GM21786 (cell line): ENCODE data around the gene YWHAQ.
A peak's percentile ranks its signal among the peaks of the same experiment; 100 is the strongest.
"Not testable (repeated sequence)": the region's sequence is repeated elsewhere in the genome, so short reads cannot be mapped to it uniquely, and the experiment has no call there.

ENCODE experiments used
- ATAC-seq: cut with Tn5 transposase; IDR thresholded peaks from one replicate; pipeline ENCODE4 v1.9.1; 2021; ENCODE audit not compliant: unreplicated experiment

The YWHAQ gene

DNA sequence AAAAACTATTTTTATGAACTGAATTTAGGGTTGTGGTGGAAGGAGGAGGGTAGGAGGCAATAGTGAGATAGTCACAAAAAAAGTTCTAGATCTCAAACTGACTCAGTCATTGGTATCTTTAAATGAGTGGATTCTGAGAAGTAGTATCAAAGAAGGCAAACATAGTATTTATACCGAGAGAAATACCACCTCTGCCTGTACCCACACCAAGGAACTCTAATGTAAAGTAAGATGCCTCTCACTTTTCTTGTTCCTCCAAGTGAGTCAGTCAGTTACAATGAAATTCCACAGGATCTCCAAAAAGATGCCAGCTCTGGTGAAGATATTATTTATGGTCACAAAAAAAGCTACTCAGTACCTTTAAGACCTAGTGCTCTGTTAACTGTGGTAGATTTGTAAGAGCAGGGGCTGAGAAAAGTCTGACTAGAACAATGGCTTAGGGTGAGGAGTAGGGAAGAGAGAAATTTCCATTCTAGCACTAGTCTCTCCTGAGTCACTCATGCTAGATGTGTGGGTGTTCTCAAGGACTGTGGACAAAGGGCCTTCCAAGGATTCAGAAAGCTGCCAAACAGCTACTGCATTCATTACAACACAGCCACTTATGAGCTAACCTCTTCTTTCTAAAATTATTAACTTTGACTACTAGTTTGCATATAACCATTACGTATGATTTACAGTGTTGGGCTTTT, 36.3 kb downstream of the YWHAQ start:
- no peak for ATAC-seq

DNA sequence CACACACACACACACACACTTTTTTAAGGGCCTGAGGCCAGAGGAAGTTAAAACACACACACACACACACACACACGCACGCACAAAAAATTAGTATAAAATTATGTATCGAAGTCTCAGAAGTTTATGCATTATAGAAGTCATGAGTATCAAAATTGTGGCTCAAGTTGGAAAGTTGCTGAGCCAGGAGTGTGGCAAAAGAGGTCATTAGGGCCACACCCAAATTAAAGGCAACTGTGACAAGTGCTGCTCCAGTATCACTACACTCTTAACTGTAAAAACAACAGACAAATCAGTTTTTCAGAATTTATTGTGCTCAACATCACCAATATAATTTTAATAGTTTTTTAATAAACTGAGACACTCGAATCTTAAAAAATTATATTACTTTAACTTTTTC, 36.9 kb downstream of the YWHAQ start:
- ATAC-seq, result no peak

DNA sequence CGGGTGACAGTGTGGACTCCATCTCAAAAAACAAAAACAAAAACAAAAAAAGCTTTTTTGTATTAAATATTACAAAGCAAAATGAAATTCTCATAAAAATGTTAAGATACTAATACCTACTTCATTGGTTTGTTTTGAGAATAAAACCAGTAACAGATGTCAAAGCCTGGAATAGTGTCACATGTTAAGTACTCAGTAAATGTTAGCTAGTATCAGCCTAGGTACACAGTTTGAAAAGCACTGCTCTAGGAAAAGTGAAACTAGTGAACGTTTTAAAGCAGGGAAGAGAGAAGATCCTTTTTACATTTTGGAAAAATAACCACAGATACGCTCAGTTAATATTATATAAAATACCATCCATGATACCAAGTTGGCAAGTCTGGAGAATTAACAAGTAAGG, 38.1 kb downstream of the YWHAQ start:
- ATAC-seq, result no peak

DNA sequence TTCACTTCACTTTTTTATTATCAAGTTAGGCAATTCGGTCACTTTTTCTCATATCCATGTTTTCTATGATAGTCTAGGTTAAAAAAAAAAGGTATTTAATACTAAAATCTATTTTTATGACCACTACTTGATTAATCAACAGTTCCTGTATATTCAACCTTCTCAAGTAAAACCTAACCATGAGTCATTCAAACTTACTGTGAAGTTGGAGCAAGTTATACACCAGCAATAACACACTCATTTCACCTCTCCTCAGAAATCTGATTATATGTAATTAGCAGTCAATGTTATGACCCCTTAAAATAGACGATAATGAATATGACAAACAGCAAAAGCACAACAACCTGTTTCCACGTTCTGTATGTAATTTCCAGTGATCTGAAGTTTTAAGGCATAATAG, 40.2 kb downstream of the YWHAQ start:
- ATAC-seq, result no peak

DNA sequence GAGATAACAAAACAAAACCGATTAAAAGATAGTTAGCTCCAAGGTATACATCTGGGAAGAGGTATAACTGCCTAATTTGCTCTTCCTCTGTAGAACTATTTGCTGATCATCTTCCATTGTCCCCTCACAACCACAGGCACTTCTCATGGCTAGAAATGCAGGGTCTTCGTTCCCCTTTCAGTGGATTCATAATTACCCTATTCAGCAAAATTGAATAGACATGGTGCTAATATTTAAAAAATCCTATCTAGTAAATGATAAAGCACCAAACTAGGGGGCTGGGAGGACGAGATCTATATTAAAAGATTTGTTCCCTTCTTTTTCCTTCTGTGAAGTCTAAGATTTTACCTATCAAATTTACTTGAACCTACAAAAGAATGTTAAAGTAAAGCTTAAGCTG, 44.3 kb downstream of the YWHAQ start:
- no peak for ATAC-seq

DNA sequence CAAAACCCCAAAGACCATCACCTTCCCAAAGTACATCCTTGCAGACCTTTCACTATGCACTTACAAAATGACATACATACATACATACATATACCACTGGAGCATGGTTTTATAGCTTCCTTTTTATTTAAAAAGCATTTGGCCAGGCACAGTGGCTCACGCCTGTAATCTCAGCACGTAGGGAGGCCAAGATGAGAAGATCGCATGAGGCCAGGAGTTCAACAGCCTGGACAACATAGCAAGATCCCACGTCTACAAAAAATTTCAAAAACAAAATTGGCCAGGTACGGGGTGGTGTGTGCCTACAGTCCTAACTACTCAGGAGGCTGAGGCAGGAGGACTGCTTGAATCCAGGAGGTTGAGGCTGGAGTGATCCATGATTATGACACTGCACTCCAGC, 45.3 kb downstream of the YWHAQ start:
- no peak for ATAC-seq

DNA sequence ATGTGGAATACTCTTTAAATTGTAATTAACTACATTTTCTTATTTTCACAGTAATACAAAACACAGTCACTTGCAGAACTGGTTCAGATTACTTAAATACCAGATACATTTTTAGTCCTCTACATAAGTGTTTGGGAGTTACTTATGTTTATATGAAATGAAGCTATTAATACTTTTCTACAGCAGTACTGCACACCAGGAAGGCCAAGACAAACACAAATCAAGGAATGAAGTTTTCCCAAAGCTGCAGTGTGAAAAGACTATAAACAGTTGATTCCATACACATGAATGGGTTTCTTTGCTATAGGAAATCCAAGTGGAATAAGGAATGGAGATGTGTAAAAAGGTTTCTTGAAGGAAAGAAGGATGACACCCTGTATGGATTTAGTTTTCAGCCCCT, 45.9 kb downstream of the YWHAQ start:
- ATAC-seq, result not testable (repeated sequence)

DNA sequence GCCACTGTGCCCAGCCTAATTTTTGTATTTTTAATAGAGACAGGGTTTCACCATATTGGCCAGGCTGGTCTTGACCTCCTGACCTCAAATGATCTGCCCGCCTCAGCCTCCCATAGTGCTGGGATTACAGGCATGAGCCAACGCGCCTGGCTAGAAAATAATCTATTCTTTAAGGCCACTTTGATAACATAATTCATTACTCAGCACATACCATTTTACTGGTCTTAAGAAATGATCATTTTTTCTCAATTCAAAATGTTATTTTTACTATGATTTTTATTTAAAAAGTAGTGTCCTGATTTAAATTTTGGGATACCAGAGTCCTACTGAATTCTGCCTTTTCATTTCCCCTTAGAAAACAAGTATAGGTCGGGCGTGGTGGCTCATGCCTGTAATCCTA, 48.2 kb downstream of the YWHAQ start:
- no peak for ATAC-seq

DNA sequence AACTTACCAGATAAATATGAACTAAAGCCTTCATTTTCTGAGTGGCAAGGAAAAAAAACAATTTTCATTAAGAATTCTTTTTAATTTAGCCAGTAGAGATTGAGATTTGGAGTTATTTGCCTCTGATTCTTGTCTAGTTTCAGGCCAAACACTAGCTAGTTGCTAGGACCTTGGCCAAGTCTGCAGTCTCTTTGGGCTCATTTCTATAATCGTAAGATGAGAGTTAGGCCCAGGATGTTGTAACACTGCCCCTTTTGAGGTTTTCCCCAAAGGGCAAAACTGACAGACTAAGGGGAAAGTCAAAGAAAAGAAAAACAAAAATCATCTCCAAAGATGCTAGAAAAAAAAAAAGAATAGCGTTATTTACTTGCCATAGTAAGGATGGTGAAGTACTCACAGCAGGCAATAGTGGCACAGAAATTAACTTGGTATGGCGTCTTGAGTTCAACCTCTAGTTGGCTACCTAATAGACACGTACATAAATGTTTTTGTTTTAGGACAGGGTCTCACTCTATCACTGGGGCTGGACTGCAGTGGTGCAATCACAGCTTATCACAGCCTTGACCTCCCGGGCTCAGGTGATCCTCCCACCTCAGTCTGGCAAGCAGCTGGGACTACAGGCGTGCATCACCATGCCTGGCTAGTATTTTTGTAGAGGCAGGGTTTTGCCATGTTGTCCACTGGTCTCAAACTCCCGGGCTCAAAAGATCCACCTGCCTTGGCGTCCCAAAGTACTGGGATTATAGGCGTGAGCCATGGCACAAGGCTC, 52.1 kb downstream of the YWHAQ start:
- ATAC-seq, result no peak

DNA sequence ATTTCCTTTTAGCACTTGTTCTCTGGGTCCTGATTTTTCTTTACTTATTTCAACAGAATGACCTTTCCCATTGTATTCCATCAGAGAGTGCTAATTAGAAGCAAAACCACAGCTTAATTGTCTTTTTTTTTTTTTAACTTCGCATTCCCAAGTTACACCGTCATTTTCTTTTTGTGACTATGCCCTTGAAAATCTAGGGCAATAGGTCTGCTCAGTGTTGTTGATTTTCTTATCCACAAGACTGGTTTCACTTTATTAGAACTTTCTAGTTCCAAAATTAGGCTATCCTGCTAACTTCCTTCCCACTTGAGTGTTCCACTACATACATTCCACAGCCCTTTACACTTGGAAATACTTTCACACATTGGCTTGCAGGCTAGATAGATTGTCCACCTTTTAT, 56.5 kb downstream of the YWHAQ start:
- no peak for ATAC-seq

DNA sequence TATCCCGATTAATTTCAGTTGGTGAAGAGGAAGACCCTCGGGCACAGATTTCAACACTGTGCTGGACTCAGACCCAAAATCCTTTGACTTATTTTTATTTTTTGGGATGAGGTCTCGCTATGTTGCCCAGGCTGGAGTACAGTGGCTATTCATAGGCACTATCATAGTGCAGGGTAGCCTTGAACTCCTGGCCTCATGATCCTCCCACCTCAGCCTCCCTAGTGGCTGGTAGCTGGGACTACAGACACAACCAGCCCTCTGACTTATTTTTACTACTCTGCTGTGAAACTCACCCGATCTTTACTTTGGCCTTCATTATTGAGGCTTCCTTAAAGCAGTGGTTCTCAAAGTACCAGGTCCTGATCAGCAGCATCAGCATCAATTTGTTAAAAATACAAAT, 57.0 kb downstream of the YWHAQ start:
- ATAC-seq, result no peak

DNA sequence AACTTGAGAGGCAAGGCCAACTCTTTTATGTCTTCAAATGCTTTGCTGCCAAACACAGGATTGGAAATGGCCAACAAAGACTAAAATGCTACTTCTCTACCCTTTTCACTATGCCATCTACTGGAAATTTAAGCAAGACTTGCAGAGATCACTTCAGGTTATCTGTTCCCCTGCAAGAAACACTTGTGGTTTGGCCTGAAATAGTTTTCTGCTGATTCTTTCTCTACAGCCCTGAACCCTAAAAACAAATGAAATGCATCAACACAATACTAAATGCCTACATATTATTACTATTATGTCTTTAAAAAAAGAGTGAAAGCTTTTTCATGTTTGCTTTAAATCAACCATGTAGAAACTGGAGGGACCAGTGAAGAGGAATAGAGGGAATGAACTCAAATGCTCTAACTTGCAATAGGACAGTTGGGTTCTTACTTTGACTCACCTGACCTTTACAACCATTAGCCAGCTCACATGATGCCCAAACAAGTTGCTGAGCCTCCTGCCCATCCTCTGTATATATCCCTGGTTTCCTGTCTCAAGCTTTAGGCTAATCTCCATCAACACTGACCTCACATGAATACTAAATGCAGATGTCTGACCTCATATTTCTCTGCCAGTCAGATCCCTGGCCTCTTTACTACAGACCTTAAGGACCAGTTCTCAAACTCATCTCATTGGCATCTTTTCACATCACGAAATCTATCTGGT, 57.6 kb downstream of the YWHAQ start:
- ATAC-seq, result no peak

DNA sequence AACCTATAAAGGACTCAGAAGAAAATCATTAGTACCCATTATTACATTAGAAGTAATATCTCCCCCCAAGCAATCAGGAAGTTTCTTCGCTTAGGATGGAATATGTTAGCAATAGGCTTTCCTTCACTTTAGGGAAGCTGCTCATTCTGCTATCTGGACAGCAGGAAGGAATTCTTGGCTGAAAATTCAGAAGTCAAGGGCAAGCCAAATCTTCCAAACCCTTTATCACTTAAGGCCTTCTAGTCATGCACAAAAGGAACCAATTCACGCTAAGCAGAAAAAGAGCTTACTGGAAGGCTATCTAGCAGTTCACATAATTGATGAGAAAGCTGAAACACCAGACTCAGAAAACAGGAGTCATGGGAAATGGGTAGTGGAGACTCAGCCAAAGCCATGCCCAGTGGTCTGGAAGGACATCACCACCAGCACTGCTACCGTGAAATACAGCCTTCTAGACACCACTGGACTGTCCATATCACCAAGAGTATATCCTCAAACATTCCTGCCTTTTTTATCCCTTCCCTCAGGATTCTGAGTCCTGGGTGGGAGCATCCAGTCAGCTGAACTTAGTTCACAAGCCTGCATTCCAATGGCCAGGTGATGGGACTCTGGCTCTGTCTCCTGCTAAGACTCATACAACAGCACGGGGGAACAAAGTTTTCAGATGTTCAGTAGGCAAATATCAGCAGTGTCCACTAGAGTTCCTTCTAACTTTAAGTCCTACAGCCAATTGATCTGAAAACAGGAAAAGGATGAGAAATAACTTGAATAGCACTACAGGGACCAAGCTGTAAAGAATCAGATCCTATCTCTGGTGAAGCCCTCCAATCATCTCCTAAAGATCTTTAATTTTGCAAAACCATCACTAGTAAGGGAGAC, 60.4 kb downstream of the YWHAQ start:
- no peak for ATAC-seq

DNA sequence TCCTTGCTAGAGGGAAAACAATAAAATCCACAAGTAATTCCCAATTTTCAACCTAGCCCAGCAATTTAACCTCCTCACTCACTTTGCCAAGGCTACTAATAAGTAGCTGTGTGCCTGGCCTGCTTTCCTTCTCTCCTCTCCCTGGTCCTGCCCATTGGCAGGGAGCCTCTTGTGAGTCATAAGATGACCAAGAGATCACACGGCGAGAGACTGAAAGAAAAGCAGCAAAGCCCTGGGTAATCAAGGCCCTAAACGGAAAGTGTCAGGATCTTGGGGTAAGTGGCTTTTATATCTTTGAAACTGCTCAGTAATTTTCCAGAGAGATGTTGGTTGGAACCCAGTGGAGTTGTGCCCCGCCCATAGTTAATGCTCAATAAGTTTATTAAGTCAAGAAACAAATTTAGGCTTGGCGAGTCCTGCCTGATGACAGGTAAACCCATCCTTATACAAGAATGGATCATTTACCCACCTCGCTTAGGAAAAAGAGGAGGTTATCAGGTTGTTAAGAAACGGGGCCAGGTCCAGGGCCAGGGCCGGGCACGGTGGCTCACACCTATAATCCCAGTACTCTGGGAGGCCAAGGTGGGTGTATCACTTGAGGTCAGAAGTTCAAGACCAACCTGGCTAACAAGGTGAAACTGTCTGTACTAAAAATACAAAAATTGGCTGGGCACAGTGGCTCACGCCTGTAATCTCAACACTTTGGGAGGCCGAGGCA, 65.2 kb downstream of the YWHAQ start:
- ATAC-seq, result no peak

DNA sequence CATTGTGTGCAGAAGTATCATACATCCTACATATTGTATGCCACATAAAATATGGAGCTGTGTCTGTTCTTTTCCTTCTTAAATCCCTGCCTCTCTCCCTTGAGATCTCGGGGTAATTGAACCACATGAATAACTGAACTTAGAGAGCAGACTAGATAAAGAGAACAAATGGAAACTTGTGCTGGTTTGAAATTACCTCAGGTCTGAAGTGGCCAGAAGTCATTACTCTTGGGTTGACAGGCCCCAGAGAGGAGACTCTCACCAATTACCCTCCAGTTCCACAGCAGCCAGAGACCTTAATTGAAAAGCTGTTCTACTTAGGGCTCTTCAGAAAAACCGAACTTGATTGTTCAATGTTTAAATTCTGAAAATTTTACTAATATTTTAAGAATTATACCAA, 70.2 kb downstream of the YWHAQ start:
- no peak for ATAC-seq

DNA sequence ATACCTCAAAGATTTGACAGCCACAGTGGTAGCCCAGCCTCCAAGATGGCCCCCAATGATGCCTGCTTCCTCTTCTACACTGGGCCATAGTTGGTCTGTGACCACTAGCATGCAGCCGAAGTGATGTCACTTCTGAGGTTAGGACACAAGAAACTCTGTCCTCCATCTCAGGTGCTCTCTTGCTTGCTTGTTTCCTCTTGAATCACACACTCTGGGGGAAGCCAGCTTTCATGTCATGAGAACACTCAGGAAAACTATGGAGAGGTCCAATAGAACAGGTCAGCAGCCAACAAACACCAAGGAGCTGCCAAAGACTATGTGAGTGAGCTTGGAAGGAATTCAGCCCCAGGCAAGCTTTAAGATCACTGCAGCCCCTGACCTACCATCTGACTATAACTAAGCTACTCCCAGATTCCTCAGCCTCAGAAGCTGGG, 71.8 kb downstream of the YWHAQ start:
- no peak for ATAC-seq

DNA sequence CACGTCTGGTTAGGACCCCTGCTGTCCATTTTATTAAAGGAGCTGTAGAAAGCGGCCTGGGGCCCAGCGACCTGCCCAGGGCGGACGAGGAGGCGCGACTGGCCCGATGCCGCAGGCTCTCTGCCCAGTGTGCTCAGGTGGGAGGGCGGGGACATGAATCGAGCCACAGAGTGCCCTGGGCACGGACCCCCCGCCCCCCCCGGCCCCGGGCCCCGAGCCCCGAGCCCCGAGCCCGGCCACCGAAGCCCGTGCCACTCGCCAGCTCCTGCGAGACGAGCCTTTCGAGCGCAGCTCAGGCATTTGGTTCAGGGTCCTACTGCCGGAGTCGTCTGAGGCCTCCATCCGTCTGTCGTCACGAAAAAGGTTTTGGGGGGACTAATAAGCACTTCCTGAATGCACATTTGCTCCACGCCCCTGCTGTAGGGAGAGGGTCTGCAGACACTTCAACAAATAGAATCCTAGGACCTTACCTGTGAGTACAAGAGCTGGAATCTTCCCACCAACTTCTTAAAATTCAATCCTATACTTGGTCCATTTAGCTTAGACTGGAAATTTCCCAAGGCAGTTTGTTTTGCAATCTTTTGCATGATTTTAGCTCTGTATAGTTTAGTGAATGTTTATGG, 74.6 kb downstream of the YWHAQ start:
- peak; percentile 21 for ATAC-seq

DNA sequence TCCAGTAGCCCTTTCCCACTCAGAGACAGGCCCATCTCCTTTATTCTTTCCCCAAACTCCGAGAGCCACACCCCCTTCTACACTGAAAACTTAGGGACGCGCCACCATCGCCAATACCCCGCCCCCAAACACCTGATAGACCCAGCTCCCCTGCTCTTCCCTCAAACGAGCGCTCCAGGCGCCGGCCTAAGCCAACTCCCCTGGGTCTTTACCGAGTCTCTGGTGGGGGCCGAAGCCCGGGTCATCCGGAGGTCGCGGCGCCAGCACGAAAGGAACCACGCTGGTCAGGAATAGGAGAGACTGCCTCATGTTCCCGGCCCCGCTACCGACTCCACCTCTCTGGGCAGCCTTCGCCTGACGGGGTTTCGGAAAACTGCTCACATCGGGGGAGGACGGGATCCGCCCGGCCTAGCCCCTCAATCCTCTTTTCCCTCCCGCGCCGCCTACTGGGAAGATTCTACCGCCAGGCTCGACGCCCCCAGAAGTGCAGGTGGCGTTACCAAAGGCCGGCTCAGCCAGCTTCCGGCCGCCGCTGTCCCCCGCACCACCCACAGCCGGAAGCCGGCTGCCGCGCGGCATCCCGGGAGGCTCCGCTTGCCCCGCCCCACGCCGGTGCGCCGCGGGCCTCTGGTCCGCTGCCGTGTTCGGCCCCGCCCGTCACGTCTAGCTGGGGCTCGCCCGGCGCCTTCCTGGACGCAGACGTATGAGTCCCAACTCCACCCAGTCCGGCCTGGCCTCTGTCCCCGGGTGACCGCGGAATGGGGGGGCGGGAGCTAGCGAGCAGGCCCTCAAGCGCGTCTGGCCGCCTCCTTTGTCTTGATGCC, 75.3 kb downstream of the YWHAQ start, which contains the start of gene ADAM17:
ADAM17 (minus strand) TSS at position 534 of the 824 bp plus-strand sequence; CDS start at position 309, 225 bp downstream.
- peak; percentile 81 for ATAC-seq

DNA sequence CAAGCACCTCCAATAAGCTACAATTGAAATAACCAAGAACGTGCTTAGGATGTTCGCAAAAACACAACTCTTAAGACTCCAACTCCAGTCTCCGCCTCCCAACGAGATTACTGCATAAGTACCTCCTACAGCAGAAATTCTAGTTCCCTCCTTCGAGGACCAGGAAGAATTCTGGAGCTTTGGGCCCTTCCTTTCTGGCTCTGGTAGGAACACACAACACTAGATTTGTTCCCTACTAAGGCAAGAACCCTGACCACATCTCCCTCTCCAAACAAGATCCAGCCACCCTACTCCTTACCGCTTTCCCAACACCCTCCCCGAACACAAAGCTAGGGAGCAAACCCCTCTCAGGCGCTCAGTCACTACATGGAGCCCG, 75.9 kb downstream of the YWHAQ start:
- ATAC-seq, result no peak
